GM23338 (cell line): ENCODE measurements around the gene CTDP1. TPM values are rescaled to one million over a fixed set of nuclear protein-coding genes. Genes with fewer than 3 reads are reported as not detected.

Source experiments
- ATAC-seq: fragments of 200-7000 bp; cut with Tn5 transposase; 3 replicates; pipeline ENCODE4 v1.9.1; 2020
- DNase-seq: peaks from one replicate; pipeline ENCODE4 v3.0.0-alpha.2; 2015; ENCODE audit warnings: low spot score
- H2AFZ ChIP-seq: fragments of 200-600 bp; sonication (generic); 2 replicates; pipeline ENCODE4 v1.8.0; 2016; ENCODE audit warnings: antibody characterized with exemption, mild to moderate bottlenecking, moderate library complexity
- H3F3A ChIP-seq: fragments of 200-600 bp; sonication (generic); replicated peaks from 2 replicates; pipeline ENCODE4 v1.8.0; 2017; ENCODE audit warnings: antibody characterized with exemption, mixed run types, low read depth
- H3K27ac ChIP-seq: fragments of 200-600 bp; sonication (generic); 2 replicates; pipeline ENCODE4 v1.6.1; 2016; ENCODE audit warnings: low read depth
- H3K27me3 ChIP-seq: fragments of 200-600 bp; sonication (generic); 2 replicates; pipeline ENCODE4 v1.8.0; 2016; ENCODE audit warnings: mild to moderate bottlenecking, mixed run types, moderate library complexity; ENCODE audit not compliant: insufficient read depth
- H3K36me3 ChIP-seq: fragments of 200-600 bp; sonication (generic); 2 replicates; pipeline ENCODE4 v1.8.0; 2016; ENCODE audit warnings: mild to moderate bottlenecking; ENCODE audit not compliant: insufficient read depth
- H3K4me1 ChIP-seq: fragments of 200-600 bp; sonication (generic); 2 replicates; pipeline ENCODE4 v1.8.0; 2016; ENCODE audit warnings: mild to moderate bottlenecking, moderate library complexity; ENCODE audit not compliant: insufficient read depth
- H3K4me2 ChIP-seq: fragments of 200-600 bp; sonication (generic); 2 replicates; pipeline ENCODE4 v1.7.1; 2017; ENCODE audit warnings: mixed run types
- H3K4me3 ChIP-seq: fragments of 200-600 bp; sonication (generic); 2 replicates; pipeline ENCODE4 v1.6.1; 2016; ENCODE audit warnings: mixed run types
- H3K79me2 ChIP-seq: fragments of 200-600 bp; sonication (generic); replicated peaks from 2 replicates; pipeline ENCODE4 v1.8.0; 2017; ENCODE audit warnings: mild to moderate bottlenecking; ENCODE audit not compliant: insufficient read depth
- H3K9me2 ChIP-seq: fragments of 200-600 bp; sonication (generic); 2 replicates; pipeline ENCODE4 v1.8.0; 2017; ENCODE audit not compliant: insufficient read depth
- H4K20me1 ChIP-seq: fragments of 200-600 bp; sonication (generic); replicated peaks from 2 replicates; pipeline ENCODE4 v1.8.0; 2017; ENCODE audit warnings: mild to moderate bottlenecking; ENCODE audit not compliant: insufficient read depth
- H3K27ac Mint-ChIP-seq: 2 replicates; pipeline ENCODE4 v1.8.0; 2020; ENCODE audit warnings: inconsistent platforms, mild to moderate bottlenecking, moderate library complexity, mixed read lengths
- H3K27me3 Mint-ChIP-seq: 3 replicates; pipeline ENCODE4 v1.8.0; 2022; ENCODE audit warnings: low read depth, mild to moderate bottlenecking, moderate library complexity, mixed read lengths, inconsistent platforms; ENCODE audit not compliant: insufficient read depth, poor library complexity
- H3K36me3 Mint-ChIP-seq: 3 replicates; pipeline ENCODE4 v1.8.0; 2021; ENCODE audit warnings: low read depth, mild to moderate bottlenecking, inconsistent platforms, moderate library complexity, mixed read lengths
- H3K4me1 Mint-ChIP-seq: 3 replicates; pipeline ENCODE4 v1.8.0; 2020; ENCODE audit warnings: mild to moderate bottlenecking, inconsistent platforms, mixed read lengths
- H3K4me3 Mint-ChIP-seq: 3 replicates; pipeline ENCODE4 v1.8.0; 2021; ENCODE audit warnings: moderate library complexity, mild to moderate bottlenecking, inconsistent platforms, mixed read lengths
- H3K9me3 Mint-ChIP-seq: 3 replicates; pipeline ENCODE4 v1.8.0; 2020; ENCODE audit warnings: moderate library complexity, mild to moderate bottlenecking, inconsistent platforms, mixed read lengths
- NANOG ChIP-seq: IDR thresholded peaks from 2 replicates; pipeline ENCODE4 v1.6.1; 2016; ENCODE audit warnings: antibody characterized with exemption, borderline replicate concordance
- polyA plus RNA-seq: library from polyadenylated mRNA; unstranded; fragments of >200 nt; fragmentation: Nextera tagmentation; extraction: Ambion mirVana; gene quantifications from 2 replicates; pipeline ENCODE4 v1.2.1, GENCODE V29; 2016
- total RNA-seq: library from RNA; depleted of rRNA; stranded (reverse); fragments of >200 nt; shearing (Covaris generic); gene quantifications from 2 replicates; pipeline ENCODE4 v1.2.3, GENCODE V29; 2014
- TF ChIP-seq, protein P1 (sequence below): IDR thresholded peaks from 2 replicates; pipeline ENCODE4 v1.6.1; 2016; ENCODE audit warnings: antibody characterized with exemption
- TF ChIP-seq, protein P2 (sequence below): fragments of 250-450 bp; sonication (Bioruptor Pico); IDR thresholded peaks from 2 replicates; pipeline ENCODE4 v1.5.0; 2020; ENCODE audit warnings: mild to moderate bottlenecking, moderate library complexity
- TF ChIP-seq, protein P3 (sequence below), 2 experiments: fragments of 200-600 bp in 1 of 2; sonication (generic) in 1 of 2; conservative IDR thresholded peaks; 2 replicates each; pipeline versions ENCODE4 v1.5.1 to v1.6.1; 2016 to 2017; ENCODE audit warnings: antibody characterized with exemption in 2 of 2, low read depth in 2 of 2, mild to moderate bottlenecking in 2 of 2, moderate library complexity in 1 of 2

The CTDP1 gene
- total and polyA plus RNA-seq, 2 experiments from 2014 or later = 9.4 to 51.6 TPM

DNA sequence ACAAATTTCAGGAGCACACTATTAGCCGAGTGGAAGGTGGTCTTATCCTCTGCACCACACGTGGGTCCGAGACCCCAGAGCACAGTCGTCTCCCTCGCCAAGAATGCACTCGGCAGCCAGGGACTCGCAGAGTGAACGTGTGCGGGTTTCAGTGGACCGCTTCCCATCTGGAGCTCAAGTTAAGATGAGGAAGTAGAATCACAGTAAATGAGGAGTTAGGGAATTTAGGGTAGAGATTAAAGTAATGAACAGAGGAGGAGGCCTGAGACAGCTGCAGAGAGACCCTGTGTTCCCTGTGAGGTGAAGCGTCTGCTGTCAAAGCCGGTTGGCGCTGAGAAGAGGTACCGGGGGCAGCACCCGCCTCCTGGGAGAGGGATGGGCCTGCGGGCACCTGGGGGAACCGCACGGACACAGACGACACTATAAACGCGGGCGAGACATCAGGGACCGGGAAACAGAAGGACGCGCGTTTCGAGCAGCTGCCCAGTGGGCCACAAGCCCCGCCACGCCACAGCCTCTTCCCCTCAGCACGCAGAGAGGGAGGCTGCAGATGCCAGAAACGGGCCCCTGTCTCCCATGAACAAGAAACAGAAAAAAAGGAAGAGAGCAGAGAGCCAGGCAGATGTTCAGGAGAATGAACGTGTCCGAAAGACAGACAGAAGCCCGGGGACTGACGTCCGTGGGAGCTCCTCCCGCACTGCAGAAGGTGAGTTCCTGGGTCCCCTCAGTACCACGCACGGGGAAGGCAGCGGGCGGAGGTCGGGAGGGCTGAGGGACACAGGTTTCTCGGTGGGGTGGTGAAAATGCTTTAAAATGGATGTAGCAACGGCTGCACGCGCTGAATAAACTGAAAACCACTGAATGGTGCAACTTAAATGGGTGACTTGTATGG is 112.7 kb downstream of the CTDP1 start:
- Mint-ChIP-seq H3K4me1 (peaks cover 2% of the 10 kb centered on the region), H3K27ac (no peak overlapping the region), H3K4me3 (no peak overlapping the region), H3K27me3 (peaks cover 40% of the 10 kb centered on the region), H3K9me3 (no peaks in the 10 kb centered on the region), H3K36me3 (no peaks in the 10 kb centered on the region; the same call in 2 of the 3 replicates)
- no peak overlapping the region for H3K27ac ChIP-seq
- H3K27me3 ChIP-seq = peaks cover 37% of the 10 kb centered on the region
- H4K20me1 ChIP-seq = no peaks in the 10 kb centered on the region
- no peak overlapping the region for H3K4me2 ChIP-seq
- no peaks in the 10 kb centered on the region for H3K4me1 ChIP-seq
- H3K36me3 ChIP-seq = no peaks in the 10 kb centered on the region
- DNase-seq (no peak), ATAC-seq (no peak)
- H3K79me2 ChIP-seq = no peaks in the 10 kb centered on the region
- H2AFZ ChIP-seq = no peak overlapping the region
- H3K4me3 ChIP-seq = no peak overlapping the region
- TF ChIP-seq, protein P1, sequence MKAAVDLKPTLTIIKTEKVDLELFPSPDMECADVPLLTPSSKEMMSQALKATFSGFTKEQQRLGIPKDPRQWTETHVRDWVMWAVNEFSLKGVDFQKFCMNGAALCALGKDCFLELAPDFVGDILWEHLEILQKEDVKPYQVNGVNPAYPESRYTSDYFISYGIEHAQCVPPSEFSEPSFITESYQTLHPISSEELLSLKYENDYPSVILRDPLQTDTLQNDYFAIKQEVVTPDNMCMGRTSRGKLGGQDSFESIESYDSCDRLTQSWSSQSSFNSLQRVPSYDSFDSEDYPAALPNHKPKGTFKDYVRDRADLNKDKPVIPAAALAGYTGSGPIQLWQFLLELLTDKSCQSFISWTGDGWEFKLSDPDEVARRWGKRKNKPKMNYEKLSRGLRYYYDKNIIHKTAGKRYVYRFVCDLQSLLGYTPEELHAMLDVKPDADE = no peak
- TF ChIP-seq, protein P2, sequence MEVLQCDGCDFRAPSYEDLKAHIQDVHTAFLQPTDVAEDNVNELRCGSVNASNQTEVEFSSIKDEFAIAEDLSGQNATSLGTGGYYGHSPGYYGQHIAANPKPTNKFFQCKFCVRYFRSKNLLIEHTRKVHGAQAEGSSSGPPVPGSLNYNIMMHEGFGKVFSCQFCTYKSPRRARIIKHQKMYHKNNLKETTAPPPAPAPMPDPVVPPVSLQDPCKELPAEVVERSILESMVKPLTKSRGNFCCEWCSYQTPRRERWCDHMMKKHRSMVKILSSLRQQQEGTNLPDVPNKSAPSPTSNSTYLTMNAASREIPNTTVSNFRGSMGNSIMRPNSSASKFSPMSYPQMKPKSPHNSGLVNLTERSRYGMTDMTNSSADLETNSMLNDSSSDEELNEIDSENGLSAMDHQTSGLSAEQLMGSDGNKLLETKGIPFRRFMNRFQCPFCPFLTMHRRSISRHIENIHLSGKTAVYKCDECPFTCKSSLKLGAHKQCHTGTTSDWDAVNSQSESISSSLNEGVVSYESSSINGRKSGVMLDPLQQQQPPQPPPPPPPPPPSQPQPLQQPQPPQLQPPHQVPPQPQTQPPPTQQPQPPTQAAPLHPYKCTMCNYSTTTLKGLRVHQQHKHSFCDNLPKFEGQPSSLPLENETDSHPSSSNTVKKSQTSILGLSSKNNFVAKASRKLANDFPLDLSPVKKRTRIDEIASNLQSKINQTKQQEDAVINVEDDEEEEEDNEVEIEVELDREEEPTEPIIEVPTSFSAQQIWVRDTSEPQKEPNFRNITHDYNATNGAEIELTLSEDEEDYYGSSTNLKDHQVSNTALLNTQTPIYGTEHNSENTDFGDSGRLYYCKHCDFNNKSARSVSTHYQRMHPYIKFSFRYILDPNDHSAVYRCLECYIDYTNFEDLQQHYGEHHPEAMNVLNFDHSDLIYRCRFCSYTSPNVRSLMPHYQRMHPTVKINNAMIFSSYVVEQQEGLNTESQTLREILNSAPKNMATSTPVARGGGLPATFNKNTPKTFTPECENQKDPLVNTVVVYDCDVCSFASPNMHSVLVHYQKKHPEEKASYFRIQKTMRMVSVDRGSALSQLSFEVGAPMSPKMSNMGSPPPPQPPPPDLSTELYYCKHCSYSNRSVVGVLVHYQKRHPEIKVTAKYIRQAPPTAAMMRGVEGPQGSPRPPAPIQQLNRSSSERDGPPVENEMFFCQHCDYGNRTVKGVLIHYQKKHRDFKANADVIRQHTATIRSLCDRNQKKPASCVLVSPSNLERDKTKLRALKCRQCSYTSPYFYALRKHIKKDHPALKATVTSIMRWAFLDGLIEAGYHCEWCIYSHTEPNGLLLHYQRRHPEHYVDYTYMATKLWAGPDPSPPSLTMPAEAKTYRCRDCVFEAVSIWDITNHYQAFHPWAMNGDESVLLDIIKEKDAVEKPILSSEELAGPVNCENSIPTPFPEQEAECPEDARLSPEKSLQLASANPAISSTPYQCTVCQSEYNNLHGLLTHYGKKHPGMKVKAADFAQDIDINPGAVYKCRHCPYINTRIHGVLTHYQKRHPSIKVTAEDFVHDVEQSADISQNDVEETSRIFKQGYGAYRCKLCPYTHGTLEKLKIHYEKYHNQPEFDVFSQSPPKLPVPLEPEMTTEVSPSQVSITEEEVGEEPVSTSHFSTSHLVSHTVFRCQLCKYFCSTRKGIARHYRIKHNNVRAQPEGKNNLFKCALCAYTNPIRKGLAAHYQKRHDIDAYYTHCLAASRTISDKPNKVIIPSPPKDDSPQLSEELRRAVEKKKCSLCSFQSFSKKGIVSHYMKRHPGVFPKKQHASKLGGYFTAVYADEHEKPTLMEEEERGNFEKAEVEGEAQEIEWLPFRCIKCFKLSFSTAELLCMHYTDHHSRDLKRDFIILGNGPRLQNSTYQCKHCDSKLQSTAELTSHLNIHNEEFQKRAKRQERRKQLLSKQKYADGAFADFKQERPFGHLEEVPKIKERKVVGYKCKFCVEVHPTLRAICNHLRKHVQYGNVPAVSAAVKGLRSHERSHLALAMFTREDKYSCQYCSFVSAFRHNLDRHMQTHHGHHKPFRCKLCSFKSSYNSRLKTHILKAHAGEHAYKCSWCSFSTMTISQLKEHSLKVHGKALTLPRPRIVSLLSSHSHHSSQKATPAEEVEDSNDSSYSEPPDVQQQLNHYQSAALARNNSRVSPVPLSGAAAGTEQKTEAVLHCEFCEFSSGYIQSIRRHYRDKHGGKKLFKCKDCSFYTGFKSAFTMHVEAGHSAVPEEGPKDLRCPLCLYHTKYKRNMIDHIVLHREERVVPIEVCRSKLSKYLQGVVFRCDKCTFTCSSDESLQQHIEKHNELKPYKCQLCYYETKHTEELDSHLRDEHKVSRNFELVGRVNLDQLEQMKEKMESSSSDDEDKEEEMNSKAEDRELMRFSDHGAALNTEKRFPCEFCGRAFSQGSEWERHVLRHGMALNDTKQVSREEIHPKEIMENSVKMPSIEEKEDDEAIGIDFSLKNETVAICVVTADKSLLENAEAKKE (CRISPR knock-in tag) = no peak
- no peak for TF ChIP-seq NANOG
- TF ChIP-seq, protein P3, sequence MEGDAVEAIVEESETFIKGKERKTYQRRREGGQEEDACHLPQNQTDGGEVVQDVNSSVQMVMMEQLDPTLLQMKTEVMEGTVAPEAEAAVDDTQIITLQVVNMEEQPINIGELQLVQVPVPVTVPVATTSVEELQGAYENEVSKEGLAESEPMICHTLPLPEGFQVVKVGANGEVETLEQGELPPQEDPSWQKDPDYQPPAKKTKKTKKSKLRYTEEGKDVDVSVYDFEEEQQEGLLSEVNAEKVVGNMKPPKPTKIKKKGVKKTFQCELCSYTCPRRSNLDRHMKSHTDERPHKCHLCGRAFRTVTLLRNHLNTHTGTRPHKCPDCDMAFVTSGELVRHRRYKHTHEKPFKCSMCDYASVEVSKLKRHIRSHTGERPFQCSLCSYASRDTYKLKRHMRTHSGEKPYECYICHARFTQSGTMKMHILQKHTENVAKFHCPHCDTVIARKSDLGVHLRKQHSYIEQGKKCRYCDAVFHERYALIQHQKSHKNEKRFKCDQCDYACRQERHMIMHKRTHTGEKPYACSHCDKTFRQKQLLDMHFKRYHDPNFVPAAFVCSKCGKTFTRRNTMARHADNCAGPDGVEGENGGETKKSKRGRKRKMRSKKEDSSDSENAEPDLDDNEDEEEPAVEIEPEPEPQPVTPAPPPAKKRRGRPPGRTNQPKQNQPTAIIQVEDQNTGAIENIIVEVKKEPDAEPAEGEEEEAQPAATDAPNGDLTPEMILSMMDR (conservative IDR thresholded peaks at IDR 0.05; ENCODE audit: low read depth in 2 of 2) = no peak
- H3K9me2 ChIP-seq = no peaks in the 10 kb centered on the region
- H3F3A ChIP-seq = no peaks in the 10 kb centered on the region
